CD4-positive, CD25-positive, alpha-beta regulatory T cell (primary cell): ENCODE measurements around the gene RAPGEF6. TPM values are rescaled to one million over a fixed set of nuclear protein-coding genes. Genes with fewer than 3 reads are reported as not detected.
A peak's percentile ranks its signal among the peaks of the same experiment; 100 is the strongest.

Experiments used
- ATAC-seq, 2 donors: fragments of 150-1000 bp; cut with Tn5 transposase; one replicate each; pipeline ENCODE4 v1.10.0; 2021; ENCODE audit warnings: low read depth in 2 of 2, moderate number of reproducible peaks in 2 of 2, moderate library complexity in 1 of 2
- DNase-seq, 3 donors: peaks; one replicate each; pipeline versions ENCODE4 v3.0.0 to v3.0.0-alpha.2; 2012 to 2022; ENCODE audit warnings: mixed read lengths in 1 of 3
- H3K27ac ChIP-seq: one replicate; pipeline ENCODE4 v1.7.0; 2013; ENCODE audit warnings: mild to moderate bottlenecking, low read length; ENCODE audit not compliant: insufficient read depth, poor library complexity, severe bottlenecking
- H3K27me3 ChIP-seq: one replicate; pipeline ENCODE4 v1.7.0; 2013; ENCODE audit warnings: low read length; ENCODE audit not compliant: control insufficient read depth, insufficient read depth
- H3K36me3 ChIP-seq: one replicate; pipeline ENCODE4 v1.7.0; 2013; ENCODE audit warnings: mild to moderate bottlenecking, low read length, moderate library complexity; ENCODE audit not compliant: control insufficient read depth, insufficient read depth
- H3K4me1 ChIP-seq: 2 replicates; pipeline ENCODE4 v1.7.0; 2013; ENCODE audit warnings: mild to moderate bottlenecking, low read length; ENCODE audit not compliant: insufficient read depth, control insufficient read depth, poor library complexity, severe bottlenecking
- H3K4me3 ChIP-seq: one replicate; pipeline ENCODE4 v1.7.0; 2013; ENCODE audit warnings: low read depth, mild to moderate bottlenecking, low read length, moderate library complexity
- H3K9me3 ChIP-seq, 2 experiments: 1 replicate in 1 of 2; 2 replicates in 1 of 2; pipeline ENCODE4 v1.7.0; 2013; ENCODE audit warnings: low read length in 2 of 2, mild to moderate bottlenecking in 1 of 2, moderate library complexity in 1 of 2; ENCODE audit not compliant: control insufficient read depth in 2 of 2
- H3K27ac Mint-ChIP-seq, 3 donors: one replicate each; pipeline ENCODE4 v1.8.0; 2020 to 2022; ENCODE audit warnings: mild to moderate bottlenecking in 3 of 3, mixed read lengths in 3 of 3, moderate library complexity in 2 of 3
- H3K27me3 Mint-ChIP-seq: one replicate; pipeline ENCODE4 v1.8.0; 2022; ENCODE audit warnings: mild to moderate bottlenecking, mixed read lengths
- H3K36me3 Mint-ChIP-seq: one replicate; pipeline ENCODE4 v1.8.0; 2020; ENCODE audit warnings: mixed read lengths
- H3K4me1 Mint-ChIP-seq, 4 donors: one replicate each; pipeline ENCODE4 v1.8.0; 2020 to 2022; ENCODE audit warnings: mixed read lengths in 4 of 4, mild to moderate bottlenecking in 1 of 4
- H3K4me3 Mint-ChIP-seq, 4 donors: one replicate each; pipeline ENCODE4 v1.8.0; 2020 to 2022; ENCODE audit warnings: mild to moderate bottlenecking in 4 of 4, mixed read lengths in 4 of 4, moderate library complexity in 3 of 4
- H3K9me3 Mint-ChIP-seq, 7 donors: one replicate each; pipeline ENCODE4 v1.8.0; 2020 to 2022; ENCODE audit warnings: mixed read lengths in 7 of 7, mild to moderate bottlenecking in 3 of 7, moderate library complexity in 2 of 7
- polyA plus RNA-seq, 4 donors: library from polyadenylated mRNA; unstranded; fragments of 300-500 nt; fragmentation: Illumina TruSeq; gene quantifications; one replicate each; pipeline ENCODE4 v1.2.3, GENCODE V29; 2021
- total RNA-seq: library from RNA; stranded (reverse); gene quantifications from one replicate; pipeline ENCODE4 v1.2.3, GENCODE V29; 2022

Gene RAPGEF6
- total and polyA plus RNA-seq, 5 donors from 2014 or later: 24.4 to 66.6 (median 34.1) TPM

DNA sequence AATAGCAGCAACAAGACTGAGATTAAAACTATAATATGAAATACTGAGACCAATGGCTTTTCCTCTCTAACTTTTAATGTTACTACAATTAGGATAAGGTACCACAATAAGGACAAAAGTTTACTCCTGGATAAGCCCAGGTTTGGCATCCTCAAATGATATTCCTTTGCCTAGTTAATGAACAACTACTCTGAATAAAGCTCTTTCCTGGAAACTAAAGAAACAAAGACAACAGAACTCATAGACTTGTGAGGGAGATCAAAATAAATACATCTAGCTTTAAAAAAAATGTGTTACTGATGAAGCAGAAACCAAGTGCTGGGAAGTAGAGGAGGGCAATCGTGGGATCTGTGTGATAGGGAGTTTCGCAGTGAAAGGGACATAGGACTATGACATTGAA lies 19.3 kb upstream of the RAPGEF6 start:
- no peaks in the 10 kb centered on the region for H3K27me3 ChIP-seq
- no peak overlapping the region for H3K4me3 ChIP-seq
- DNase-seq (no peak), ATAC-seq (no peak)
- H3K4me1 ChIP-seq: no peaks in the 10 kb centered on the region
- Mint-ChIP-seq H3K4me3 (no peak overlapping the region), H3K9me3 (peaks cover 0 to 1% (median 0%) of the 10 kb centered on the region in 7 donors), H3K36me3 (peaks cover 43% of the 10 kb centered on the region), H3K4me1 (peaks cover 6 to 18% (median 13%) of the 10 kb centered on the region in 4 donors), H3K27ac (no peak overlapping the region), H3K27me3 (no peaks in the 10 kb centered on the region)
- H3K27ac ChIP-seq: no peak overlapping the region
- peaks cover 28% of the 10 kb centered on the region for H3K36me3 ChIP-seq
- H3K9me3 ChIP-seq: no peaks in the 10 kb centered on the region

DNA sequence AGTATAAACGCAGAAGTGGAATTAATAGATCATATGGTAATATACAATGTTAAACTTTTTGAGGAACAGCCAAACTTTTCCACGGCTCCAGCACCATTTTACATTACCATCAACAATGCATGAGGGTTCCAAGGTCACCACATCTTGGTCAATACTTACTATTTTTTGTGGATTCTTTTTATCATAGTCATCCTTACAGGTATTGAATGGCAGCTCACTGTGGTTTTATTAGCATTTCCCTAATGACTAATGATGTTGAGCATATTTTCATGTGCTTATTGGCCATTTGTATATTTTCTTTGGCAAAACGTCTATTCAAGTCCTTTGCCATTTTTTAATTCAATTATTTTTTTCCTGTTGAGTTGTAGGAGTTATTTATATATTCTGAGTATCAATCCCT lies 14.1 kb upstream of the RAPGEF6 start:
- peaks cover 40% of the 10 kb centered on the region for H3K36me3 ChIP-seq
- H3K27ac Mint-ChIP-seq: no peak overlapping the region
- peaks cover 0 to 1% (median 0%) of the 10 kb centered on the region in 7 donors for H3K9me3 Mint-ChIP-seq
- DNase-seq (no peak), ATAC-seq (no peak)
- no peaks in the 10 kb centered on the region for H3K9me3 ChIP-seq
- H3K4me3 ChIP-seq: no peak overlapping the region
- H3K4me1 Mint-ChIP-seq: peaks cover 0 to 7% (median 6%) of the 10 kb centered on the region in 4 donors
- no peak overlapping the region for H3K4me3 Mint-ChIP-seq
- H3K27me3 ChIP-seq: no peaks in the 10 kb centered on the region
- H3K4me1 ChIP-seq: no peaks in the 10 kb centered on the region
- no peak overlapping the region for H3K27ac ChIP-seq
- H3K36me3 Mint-ChIP-seq: peaks cover 51% of the 10 kb centered on the region
- no peaks in the 10 kb centered on the region for H3K27me3 Mint-ChIP-seq

DNA sequence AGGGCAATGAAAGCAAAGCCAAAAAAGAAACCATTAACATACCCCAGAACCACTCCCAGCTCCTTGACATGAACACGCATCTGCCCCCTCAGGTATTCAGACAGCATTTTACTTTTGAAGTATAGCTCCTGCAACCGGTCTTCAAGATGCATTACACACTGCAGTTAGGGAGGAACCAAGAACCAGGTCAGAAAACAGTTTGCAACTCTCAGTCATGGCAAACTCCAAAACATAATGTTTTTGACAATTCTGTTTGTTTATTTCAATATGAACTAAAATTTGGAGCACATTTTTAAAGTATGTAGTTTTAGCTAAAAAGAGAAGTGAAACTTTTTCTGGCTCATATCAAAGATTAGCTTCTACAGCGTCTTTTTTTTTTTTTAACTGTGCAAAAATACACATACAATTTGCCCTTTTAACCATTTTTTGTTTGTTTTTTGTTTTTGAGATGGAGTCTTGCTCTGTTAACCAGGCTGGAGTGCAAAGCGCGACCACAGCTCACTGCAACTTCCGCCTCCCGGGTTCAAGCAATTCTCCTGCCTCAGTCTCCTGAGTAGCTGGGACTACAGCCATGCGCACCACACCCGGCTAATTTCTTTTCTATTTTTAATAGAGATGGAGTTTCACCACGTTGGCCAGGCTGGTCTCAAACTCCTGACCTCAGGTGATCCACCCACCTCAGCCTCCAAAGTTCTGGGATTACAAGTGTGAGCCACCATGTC lies 12.2 kb upstream of the RAPGEF6 start:
- H3K27ac ChIP-seq: no peak overlapping the region
- DNase-seq: no peak
- no peak overlapping the region for H3K4me3 Mint-ChIP-seq
- H3K9me3 ChIP-seq: no peaks in the 10 kb centered on the region
- H3K4me3 ChIP-seq: no peak overlapping the region
- ATAC-seq: no peak
- H3K36me3 ChIP-seq: peaks cover 39% of the 10 kb centered on the region
- H3K36me3 Mint-ChIP-seq: peaks cover 45% of the 10 kb centered on the region
- no peaks in the 10 kb centered on the region for H3K27me3 ChIP-seq
- H3K27me3 Mint-ChIP-seq: no peaks in the 10 kb centered on the region
- H3K27ac Mint-ChIP-seq: no peak overlapping the region
- peaks cover 0 to 7% (median 5%) of the 10 kb centered on the region in 4 donors for H3K4me1 Mint-ChIP-seq
- peaks cover 0 to 1% (median 0%) of the 10 kb centered on the region in 7 donors for H3K9me3 Mint-ChIP-seq
- H3K4me1 ChIP-seq: no peaks in the 10 kb centered on the region

DNA sequence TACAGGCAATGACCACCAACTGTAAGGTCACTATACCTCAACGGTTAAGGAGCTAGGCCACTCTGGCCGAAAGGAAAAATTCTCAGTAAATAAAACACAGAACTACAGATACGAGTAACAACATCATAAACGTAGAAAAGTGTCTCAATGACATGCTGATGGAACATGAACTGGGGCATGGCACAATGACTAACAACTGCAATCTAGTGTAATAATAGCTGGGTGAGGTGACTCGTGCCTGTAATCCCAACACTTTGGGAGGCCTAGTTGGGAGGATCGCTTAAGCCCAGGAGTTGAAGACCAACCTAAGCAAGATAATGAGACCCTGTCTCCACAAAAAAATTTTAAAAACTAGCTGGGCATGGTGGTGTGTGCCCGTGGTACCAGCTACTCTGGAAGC lies 9.8 kb upstream of the RAPGEF6 start:
- no peak for DNase-seq
- H3K9me3 ChIP-seq: no peaks in the 10 kb centered on the region
- no peak overlapping the region for H3K4me3 ChIP-seq
- peaks cover 7% of the 10 kb centered on the region for H3K4me1 ChIP-seq
- H3K27ac Mint-ChIP-seq: peak overlapping the region in 1 of 3 donors; percentile 16
- H3K36me3 Mint-ChIP-seq: peaks cover 27% of the 10 kb centered on the region
- no peaks in the 10 kb centered on the region for H3K9me3 Mint-ChIP-seq
- H3K4me3 Mint-ChIP-seq: no peak overlapping the region
- peaks cover 23% of the 10 kb centered on the region for H3K36me3 ChIP-seq
- H3K4me1 Mint-ChIP-seq: peaks cover 6 to 15% (median 11%) of the 10 kb centered on the region in 4 donors
- H3K27me3 ChIP-seq: no peaks in the 10 kb centered on the region
- ATAC-seq: no peak
- H3K27me3 Mint-ChIP-seq: no peaks in the 10 kb centered on the region
- H3K27ac ChIP-seq: no peak overlapping the region

DNA sequence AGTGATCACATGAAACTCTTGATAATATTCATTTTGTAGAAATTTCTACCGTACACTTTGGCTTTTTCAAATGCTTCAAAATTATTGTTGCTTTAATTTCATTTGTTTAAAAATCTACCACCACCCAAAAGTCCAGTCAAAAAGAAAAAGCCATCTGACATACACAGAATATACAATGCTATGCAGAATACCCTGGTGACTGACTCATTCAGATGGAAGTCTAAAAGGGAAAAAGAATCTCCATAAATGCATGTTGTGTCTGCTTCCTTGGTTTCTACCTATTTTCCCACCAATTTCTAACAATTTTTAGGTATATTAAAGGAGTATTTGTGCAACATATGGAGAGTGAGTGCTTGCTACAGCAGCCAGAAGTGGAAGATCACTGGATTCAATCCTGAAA lies 9.3 kb upstream of the RAPGEF6 start:
- Histone ChIP-seq H3K27ac (no peak overlapping the region), H3K36me3 (peaks cover 23% of the 10 kb centered on the region), H3K4me1 (peaks cover 11% of the 10 kb centered on the region), H3K9me3 (no peaks in the 10 kb centered on the region), H3K4me3 (no peak overlapping the region), H3K27me3 (no peaks in the 10 kb centered on the region)
- no peaks in the 10 kb centered on the region for H3K9me3 Mint-ChIP-seq
- no peak overlapping the region for H3K27ac Mint-ChIP-seq
- no peaks in the 10 kb centered on the region for H3K27me3 Mint-ChIP-seq
- DNase-seq: no peak
- ATAC-seq: no peak
- peaks cover 24% of the 10 kb centered on the region for H3K36me3 Mint-ChIP-seq
- H3K4me1 Mint-ChIP-seq: peaks cover 6 to 20% (median 16%) of the 10 kb centered on the region in 4 donors
- no peak overlapping the region for H3K4me3 Mint-ChIP-seq

DNA sequence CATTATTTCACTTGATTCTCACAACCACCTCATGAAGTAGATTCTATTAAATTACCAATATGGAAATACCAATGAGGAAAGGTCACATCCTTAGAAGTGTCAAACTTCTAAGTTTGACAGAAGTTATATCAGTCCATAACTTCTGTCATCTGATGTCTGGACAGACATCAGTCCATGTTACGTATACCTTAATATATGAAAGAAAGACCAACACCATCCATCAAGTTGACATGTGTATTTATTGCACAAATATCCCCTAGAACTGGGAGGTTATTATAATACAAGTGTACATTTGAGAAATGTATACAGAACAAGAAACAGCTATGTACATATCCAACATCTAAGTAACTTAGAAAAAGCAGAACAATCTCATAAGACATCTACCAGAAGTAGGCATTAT lies 6.5 kb upstream of the RAPGEF6 start:
- H3K27me3 ChIP-seq: no peaks in the 10 kb centered on the region
- H3K27me3 Mint-ChIP-seq: no peaks in the 10 kb centered on the region
- no peak overlapping the region for H3K4me3 ChIP-seq
- H3K36me3 ChIP-seq: peaks cover 18% of the 10 kb centered on the region
- peaks cover 14% of the 10 kb centered on the region for H3K36me3 Mint-ChIP-seq
- H3K4me1 ChIP-seq: peaks cover 16% of the 10 kb centered on the region
- H3K27ac ChIP-seq: no peak overlapping the region
- H3K4me1 Mint-ChIP-seq: peaks cover 6 to 32% (median 17%) of the 10 kb centered on the region in 4 donors
- no peaks in the 10 kb centered on the region for H3K9me3 Mint-ChIP-seq
- ATAC-seq (no peak), DNase-seq (no peak)
- H3K4me3 Mint-ChIP-seq: no peak overlapping the region
- H3K9me3 ChIP-seq: no peaks in the 10 kb centered on the region
- H3K27ac Mint-ChIP-seq: peak overlapping the region in 1 of 3 donors; percentile 91

DNA sequence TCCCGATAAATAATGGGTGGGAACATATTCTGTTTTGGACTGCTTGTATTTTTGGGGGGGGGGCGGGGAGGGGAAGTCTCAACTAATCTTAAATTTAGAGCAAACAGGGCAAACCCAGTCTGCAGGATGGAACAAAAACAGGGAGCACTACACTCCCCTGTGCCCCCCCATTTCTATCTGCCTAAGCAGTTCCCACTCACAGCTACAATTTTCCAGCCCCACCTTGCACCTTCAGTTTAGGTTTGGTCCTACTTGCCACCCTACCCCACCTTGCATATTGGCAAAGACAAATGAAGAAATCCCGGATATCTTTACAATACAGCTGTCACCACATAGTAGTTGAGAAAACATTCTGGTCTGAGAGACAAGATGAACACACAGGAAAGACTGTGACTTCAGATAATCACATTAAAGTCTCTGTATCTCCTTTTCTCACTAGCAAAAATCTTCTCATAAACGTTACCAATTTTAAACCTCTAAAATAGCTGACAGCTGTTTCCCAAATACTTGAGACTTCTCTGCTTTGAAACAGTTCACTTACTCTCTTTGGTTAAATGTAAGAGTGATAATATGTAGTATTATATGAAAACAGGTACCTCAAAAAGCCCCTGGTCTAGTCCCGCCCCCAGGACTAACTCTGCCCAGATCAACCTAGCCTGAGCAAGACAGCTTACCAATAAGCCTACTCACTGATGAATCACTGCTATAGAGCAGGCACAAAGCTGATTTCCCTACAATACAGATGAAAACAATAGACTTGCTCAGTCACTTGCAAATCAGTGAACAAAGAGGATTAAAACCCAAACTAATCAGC lies 5.2 kb upstream of the RAPGEF6 start:
- Histone ChIP-seq H3K27ac (peak overlapping the region; percentile 28), H3K36me3 (peaks cover 15% of the 10 kb centered on the region), H3K4me3 (no peak overlapping the region), H3K9me3 (no peaks in the 10 kb centered on the region), H3K27me3 (no peaks in the 10 kb centered on the region), H3K4me1 (peaks cover 26% of the 10 kb centered on the region)
- Mint-ChIP-seq H3K27ac (peak overlapping the region; percentile 26 to 91 (median 83)), H3K9me3 (no peaks in the 10 kb centered on the region), H3K27me3 (no peaks in the 10 kb centered on the region), H3K4me3 (peak overlapping the region in 3 of 4 donors; percentile 15 to 66 (median 50)), H3K4me1 (peaks cover 11 to 38% (median 24%) of the 10 kb centered on the region in 4 donors), H3K36me3 (peaks cover 12% of the 10 kb centered on the region)
- peak; percentile 87 to 89 for ATAC-seq
- peak; percentile 6 to 40 (median 27) for DNase-seq
